Transverse colon (tissue), 3 donors: ENCODE measurements around the gene AACS.
A peak's percentile ranks its signal among the peaks of the same experiment; 100 is the strongest.

Experiments used
- POLR2A ChIP-seq: fragments of 450-650 bp; IDR thresholded peaks from one replicate; pipeline ENCODE4 v1.6.1; 2016; ENCODE audit warnings: antibody characterized with exemption, mild to moderate bottlenecking, moderate library complexity
- TF ChIP-seq, protein P1 (sequence below), 5 experiments: fragments of 200-600 bp in 3 of 5; fragments of 450-650 bp in 2 of 5; sonication (generic) in 3 of 5; IDR thresholded peaks; 1 replicate in 2 of 5; 2 replicates in 3 of 5; pipeline ENCODE4 v1.5.1; 2016 to 2017; ENCODE audit warnings: antibody characterized with exemption in 5 of 5, inconsistent platforms in 3 of 5, mild to moderate bottlenecking in 2 of 5, moderate library complexity in 1 of 5

DNA sequence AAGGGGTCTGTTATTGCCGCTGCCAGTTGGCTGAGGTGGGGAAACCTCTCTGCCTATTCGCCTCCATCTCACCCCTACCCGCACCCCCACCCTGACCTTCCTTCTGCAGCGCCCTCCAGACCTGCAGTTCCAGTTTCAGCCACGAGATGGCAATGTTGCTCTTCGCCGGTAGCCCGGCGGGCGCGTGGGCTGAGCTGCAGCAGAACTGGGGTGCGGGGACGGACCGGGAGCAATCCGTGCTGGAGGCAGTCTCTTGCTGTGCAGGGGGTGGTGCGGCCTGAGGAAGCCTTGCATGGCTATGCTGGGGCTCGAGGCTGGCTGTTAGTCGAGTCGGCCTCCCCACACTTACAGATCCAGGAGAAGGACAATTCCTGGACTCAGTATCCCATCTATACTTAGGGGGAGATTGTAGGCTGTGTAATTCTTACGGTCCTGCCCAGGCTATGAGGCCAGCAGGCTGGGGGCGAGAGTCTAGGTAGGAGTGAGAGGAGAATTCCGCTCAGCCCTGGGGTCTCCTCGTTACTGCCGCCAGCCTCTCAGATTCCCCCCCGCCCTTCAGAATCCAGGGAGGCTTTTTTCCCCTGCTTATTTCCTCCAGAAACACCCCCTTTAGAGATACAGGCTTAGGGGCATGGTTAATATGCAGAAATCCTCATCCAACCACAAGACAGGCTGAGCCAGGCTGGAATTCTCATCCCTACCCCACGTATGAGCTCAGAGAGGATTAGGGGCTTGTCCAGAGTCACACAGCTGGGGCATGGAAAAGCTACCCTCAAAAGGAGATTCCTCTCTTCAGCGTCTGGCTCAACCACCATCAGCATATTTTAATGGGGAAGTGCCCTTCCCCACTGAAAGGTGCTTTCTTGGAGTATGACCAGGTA, 118.2 kb downstream of the AACS start:
- no peak for TF ChIP-seq POLR2A
- TF ChIP-seq, protein P1, sequence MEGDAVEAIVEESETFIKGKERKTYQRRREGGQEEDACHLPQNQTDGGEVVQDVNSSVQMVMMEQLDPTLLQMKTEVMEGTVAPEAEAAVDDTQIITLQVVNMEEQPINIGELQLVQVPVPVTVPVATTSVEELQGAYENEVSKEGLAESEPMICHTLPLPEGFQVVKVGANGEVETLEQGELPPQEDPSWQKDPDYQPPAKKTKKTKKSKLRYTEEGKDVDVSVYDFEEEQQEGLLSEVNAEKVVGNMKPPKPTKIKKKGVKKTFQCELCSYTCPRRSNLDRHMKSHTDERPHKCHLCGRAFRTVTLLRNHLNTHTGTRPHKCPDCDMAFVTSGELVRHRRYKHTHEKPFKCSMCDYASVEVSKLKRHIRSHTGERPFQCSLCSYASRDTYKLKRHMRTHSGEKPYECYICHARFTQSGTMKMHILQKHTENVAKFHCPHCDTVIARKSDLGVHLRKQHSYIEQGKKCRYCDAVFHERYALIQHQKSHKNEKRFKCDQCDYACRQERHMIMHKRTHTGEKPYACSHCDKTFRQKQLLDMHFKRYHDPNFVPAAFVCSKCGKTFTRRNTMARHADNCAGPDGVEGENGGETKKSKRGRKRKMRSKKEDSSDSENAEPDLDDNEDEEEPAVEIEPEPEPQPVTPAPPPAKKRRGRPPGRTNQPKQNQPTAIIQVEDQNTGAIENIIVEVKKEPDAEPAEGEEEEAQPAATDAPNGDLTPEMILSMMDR (IDR thresholded peaks at IDR 0.05), result peak; percentile 96 to 100 (median 99)
